ENCODE data around the gene UROD. TPM values are rescaled to one million over a fixed set of nuclear protein-coding genes. Genes with fewer than 3 reads are reported as not detected.

Gene UROD
- 100 to 1,000 TPM in 1 of 2 donors, 10 to 100 TPM in 1; 78.5 to 717 TPM for total RNA-seq
- 100 to 1,000 TPM in 1 of 2 donors, 10 to 100 TPM in 1; 93.3 to 110 TPM for polyA plus RNA-seq

DNA sequence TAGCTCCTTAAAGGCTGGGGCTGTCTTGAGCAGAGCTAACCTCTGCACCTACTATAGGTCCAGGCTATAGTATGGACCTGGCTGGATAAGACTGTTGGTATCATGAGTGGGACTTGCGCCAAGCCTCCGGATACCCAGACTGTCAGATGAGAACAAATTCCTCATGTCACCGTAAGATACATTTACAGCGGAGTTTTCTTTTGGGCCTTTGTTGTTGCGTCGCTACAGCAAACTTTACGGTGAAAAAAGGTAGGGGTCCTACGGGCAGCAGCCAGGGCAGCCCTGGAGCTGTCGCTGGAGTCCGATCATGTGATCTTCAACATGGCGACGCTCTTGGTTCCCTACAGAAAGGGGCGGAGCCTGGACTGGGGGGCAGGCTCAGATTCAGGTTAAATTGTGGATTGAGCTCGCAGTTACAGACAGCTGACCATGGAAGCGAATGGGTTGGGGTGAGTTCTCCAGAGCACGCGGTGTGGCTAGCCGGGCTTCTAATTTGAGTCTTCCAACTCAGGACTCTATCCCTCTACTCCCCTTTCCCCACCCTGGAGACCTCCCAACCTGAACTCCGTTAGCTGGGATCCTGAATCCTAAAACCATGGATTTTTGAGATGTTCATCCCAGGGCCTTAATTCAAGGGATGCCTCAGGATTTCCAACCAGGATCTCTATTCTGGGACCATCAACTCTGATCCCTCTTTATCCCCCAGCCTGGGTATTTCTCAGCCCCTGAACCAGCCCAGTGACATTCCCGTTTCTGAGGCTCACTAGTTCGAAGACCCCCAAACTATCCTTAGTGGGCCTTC lies at the start of gene UROD:
UROD (plus strand) TSS at position 418 of the 802 bp plus-strand sequence; CDS start at position 430, 12 bp downstream.
- TF ChIP-seq, protein P1, sequence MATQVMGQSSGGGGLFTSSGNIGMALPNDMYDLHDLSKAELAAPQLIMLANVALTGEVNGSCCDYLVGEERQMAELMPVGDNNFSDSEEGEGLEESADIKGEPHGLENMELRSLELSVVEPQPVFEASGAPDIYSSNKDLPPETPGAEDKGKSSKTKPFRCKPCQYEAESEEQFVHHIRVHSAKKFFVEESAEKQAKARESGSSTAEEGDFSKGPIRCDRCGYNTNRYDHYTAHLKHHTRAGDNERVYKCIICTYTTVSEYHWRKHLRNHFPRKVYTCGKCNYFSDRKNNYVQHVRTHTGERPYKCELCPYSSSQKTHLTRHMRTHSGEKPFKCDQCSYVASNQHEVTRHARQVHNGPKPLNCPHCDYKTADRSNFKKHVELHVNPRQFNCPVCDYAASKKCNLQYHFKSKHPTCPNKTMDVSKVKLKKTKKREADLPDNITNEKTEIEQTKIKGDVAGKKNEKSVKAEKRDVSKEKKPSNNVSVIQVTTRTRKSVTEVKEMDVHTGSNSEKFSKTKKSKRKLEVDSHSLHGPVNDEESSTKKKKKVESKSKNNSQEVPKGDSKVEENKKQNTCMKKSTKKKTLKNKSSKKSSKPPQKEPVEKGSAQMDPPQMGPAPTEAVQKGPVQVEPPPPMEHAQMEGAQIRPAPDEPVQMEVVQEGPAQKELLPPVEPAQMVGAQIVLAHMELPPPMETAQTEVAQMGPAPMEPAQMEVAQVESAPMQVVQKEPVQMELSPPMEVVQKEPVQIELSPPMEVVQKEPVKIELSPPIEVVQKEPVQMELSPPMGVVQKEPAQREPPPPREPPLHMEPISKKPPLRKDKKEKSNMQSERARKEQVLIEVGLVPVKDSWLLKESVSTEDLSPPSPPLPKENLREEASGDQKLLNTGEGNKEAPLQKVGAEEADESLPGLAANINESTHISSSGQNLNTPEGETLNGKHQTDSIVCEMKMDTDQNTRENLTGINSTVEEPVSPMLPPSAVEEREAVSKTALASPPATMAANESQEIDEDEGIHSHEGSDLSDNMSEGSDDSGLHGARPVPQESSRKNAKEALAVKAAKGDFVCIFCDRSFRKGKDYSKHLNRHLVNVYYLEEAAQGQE (IDR thresholded peaks at IDR 0.05): no peak
- TF ChIP-seq, protein P2, sequence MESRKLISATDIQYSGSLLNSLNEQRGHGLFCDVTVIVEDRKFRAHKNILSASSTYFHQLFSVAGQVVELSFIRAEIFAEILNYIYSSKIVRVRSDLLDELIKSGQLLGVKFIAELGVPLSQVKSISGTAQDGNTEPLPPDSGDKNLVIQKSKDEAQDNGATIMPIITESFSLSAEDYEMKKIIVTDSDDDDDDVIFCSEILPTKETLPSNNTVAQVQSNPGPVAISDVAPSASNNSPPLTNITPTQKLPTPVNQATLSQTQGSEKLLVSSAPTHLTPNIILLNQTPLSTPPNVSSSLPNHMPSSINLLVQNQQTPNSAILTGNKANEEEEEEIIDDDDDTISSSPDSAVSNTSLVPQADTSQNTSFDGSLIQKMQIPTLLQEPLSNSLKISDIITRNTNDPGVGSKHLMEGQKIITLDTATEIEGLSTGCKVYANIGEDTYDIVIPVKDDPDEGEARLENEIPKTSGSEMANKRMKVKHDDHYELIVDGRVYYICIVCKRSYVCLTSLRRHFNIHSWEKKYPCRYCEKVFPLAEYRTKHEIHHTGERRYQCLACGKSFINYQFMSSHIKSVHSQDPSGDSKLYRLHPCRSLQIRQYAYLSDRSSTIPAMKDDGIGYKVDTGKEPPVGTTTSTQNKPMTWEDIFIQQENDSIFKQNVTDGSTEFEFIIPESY (IDR thresholded peaks at IDR 0.05): no peak
- peak in 1 of 2 donors; percentile 63 for TF ChIP-seq GABPA (IDR thresholded peaks at IDR 0.05 in 1 of 2, conservative IDR thresholded peaks at IDR 0.05 in 1 of 2)
- TF ChIP-seq, protein P3, sequence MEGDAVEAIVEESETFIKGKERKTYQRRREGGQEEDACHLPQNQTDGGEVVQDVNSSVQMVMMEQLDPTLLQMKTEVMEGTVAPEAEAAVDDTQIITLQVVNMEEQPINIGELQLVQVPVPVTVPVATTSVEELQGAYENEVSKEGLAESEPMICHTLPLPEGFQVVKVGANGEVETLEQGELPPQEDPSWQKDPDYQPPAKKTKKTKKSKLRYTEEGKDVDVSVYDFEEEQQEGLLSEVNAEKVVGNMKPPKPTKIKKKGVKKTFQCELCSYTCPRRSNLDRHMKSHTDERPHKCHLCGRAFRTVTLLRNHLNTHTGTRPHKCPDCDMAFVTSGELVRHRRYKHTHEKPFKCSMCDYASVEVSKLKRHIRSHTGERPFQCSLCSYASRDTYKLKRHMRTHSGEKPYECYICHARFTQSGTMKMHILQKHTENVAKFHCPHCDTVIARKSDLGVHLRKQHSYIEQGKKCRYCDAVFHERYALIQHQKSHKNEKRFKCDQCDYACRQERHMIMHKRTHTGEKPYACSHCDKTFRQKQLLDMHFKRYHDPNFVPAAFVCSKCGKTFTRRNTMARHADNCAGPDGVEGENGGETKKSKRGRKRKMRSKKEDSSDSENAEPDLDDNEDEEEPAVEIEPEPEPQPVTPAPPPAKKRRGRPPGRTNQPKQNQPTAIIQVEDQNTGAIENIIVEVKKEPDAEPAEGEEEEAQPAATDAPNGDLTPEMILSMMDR (IDR thresholded peaks at IDR 0.05; ENCODE audit: low read depth, low read length, missing input control): no peak
- TF ChIP-seq NR2F2 (IDR thresholded peaks at IDR 0.05): peak; percentile 39
- TF ChIP-seq SP1 (IDR thresholded peaks at IDR 0.05): peak; percentile 79
- peak; percentile 39 to 49 for TF ChIP-seq HNF4A (conservative IDR thresholded peaks at IDR 0.05)
- peak; percentile 26 to 28 for TF ChIP-seq EGR1 (IDR thresholded peaks at IDR 0.05; ENCODE audit: low read depth in 2 of 2)
- TF ChIP-seq, protein P4, sequence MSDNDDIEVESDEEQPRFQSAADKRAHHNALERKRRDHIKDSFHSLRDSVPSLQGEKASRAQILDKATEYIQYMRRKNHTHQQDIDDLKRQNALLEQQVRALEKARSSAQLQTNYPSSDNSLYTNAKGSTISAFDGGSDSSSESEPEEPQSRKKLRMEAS (IDR thresholded peaks at IDR 0.05): no peak
- peak; percentile 37 for TF ChIP-seq HNF4G (IDR thresholded peaks at IDR 0.05)
- TF ChIP-seq YY1 (IDR thresholded peaks at IDR 0.05): peak; percentile 99
- TF ChIP-seq TAF1 (conservative IDR thresholded peaks at IDR 0.05): peak; percentile 63
- no peak for TF ChIP-seq FOXA1 (IDR thresholded peaks at IDR 0.05)
- peak in 1 of 2 donors; percentile 41 for TF ChIP-seq RAD21 (IDR thresholded peaks at IDR 0.05)
- TF ChIP-seq RXRA (IDR thresholded peaks at IDR 0.05): peak; percentile 46 to 57
- no peak for TF ChIP-seq JUND (IDR thresholded peaks at IDR 0.05)
- no peak for TF ChIP-seq FOXA2 (IDR thresholded peaks at IDR 0.05)
- TF ChIP-seq, protein P5, sequence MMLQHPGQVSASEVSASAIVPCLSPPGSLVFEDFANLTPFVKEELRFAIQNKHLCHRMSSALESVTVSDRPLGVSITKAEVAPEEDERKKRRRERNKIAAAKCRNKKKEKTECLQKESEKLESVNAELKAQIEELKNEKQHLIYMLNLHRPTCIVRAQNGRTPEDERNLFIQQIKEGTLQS (IDR thresholded peaks at IDR 0.05): peak; percentile 37
- H3K27ac ChIP-seq (ENCODE audit: low read depth in 1 of 2, low read length in 2 of 2): peak within 1 kb of the TSS; percentile 64 to 79
- DNase-seq (ENCODE audit: low spot score): peak; percentile 92
- peak within 1 kb of the TSS; percentile 24 to 69 for H3K9ac ChIP-seq (ENCODE audit: low read depth in 1 of 2, low read length in 2 of 2)
- peaks cover 4 to 31% (median 25%) of the 10 kb centered on the region in 4 donors for H3K36me3 ChIP-seq (ENCODE audit: control insufficient read depth in 4 of 4, insufficient read depth in 3 of 4, low read depth in 1 of 4, low read length in 3 of 4)
- H3K27me3 ChIP-seq (ENCODE audit: control insufficient read depth in 4 of 4, insufficient read depth in 4 of 4, low read length in 3 of 4): no peaks in the 10 kb centered on the region
- no peaks in the 10 kb centered on the region for H3K9me3 ChIP-seq (ENCODE audit: control insufficient read depth in 4 of 4, low read length in 3 of 4)
- peaks cover 14 to 46% (median 37%) of the 10 kb centered on the region in 4 donors for H3K4me1 ChIP-seq (ENCODE audit: control insufficient read depth in 4 of 4, insufficient read depth in 4 of 4, low read length in 3 of 4)
- 1% methylated on average over 21 of the region's 21 CpGs for WGBS
- H3K4me3 ChIP-seq (ENCODE audit: low read depth in 1 of 3, low read length in 3 of 3): peak within 1 kb of the TSS; percentile 82 to 91 (median 88)

Data from liver (tissue), 9 donors.